Activated CD8-positive, alpha-beta T cell treated with anti-CD3 and anti-CD28 coated beads, Interleukin-2, amount 10 ng/mL, durations not matched to agents 7 days and 5 days (primary cell): ENCODE measurements around the gene SLK. TPM values are rescaled to one million over a fixed set of nuclear protein-coding genes. Genes with fewer than 3 reads are reported as not detected.
A peak's percentile ranks its signal among the peaks of the same experiment; 100 is the strongest.

Experiments used
- ATAC-seq: fragments of 150-1000 bp; cut with Tn5 transposase; one replicate; pipeline ENCODE4 v1.10.0; 2021; ENCODE audit warnings: moderate library complexity
- CTCF ChIA-PET: fragments of 350-600 bp; sonication (Branson Sonifier 250); formaldehyde crosslinking; loops from one replicate; lab custom pipeline; 2021; ENCODE audit warnings: antibody characterized with exemption; lab: Charles Lee
- POLR2A ChIA-PET: fragments of 350-600 bp; sonication (Branson Sonifier 250); formaldehyde crosslinking; loops from one replicate; lab custom pipeline; 2021; ENCODE audit warnings: antibody characterized with exemption; lab: Charles Lee
- DNase-seq: peaks from one replicate; pipeline ENCODE4 v3.0.0-alpha.2; 2020
- H3K27ac Mint-ChIP-seq: one replicate; pipeline ENCODE4 v1.8.0; 2021; ENCODE audit warnings: mild to moderate bottlenecking, mixed read lengths
- H3K27me3 Mint-ChIP-seq: one replicate; pipeline ENCODE4 v1.8.0; 2021; ENCODE audit warnings: low read depth, mixed read lengths
- H3K36me3 Mint-ChIP-seq: one replicate; pipeline ENCODE4 v1.8.0; 2021; ENCODE audit warnings: low read depth, mixed read lengths
- H3K4me1 Mint-ChIP-seq: one replicate; pipeline ENCODE4 v1.8.0; 2021; ENCODE audit warnings: low read depth, mixed read lengths
- H3K4me3 Mint-ChIP-seq: one replicate; pipeline ENCODE4 v1.8.0; 2021; ENCODE audit warnings: mild to moderate bottlenecking, mixed read lengths
- H3K9me3 Mint-ChIP-seq: one replicate; pipeline ENCODE4 v1.8.0; 2022; ENCODE audit warnings: mixed read lengths; ENCODE audit not compliant: insufficient read depth
- total RNA-seq, 2 experiments: library from RNA; stranded (reverse); gene quantifications; one replicate each; pipeline ENCODE4 v1.2.3, GENCODE V29; 2021

SLK gene
- total RNA-seq, 2 experiments from 2014 or later, result 32.6 to 33.5 TPM

- DNase-seq (no peak), ATAC-seq (no peak)
- ChIA-PET POLR2A (interaction anchor here (0.6 kb wide), 1 partner anchor 326 kb away, joined by 7 read pairs; no protein-coding TSS in a partner anchor), CTCF (interaction anchor here (1.2 to 1.4 kb wide), 3 partner anchors 8 to 130 kb away, joined by 3 to 5 read pairs (median 5); partner anchors contain the start of gene SFR1)
- Mint-ChIP-seq H3K36me3 (peaks cover 25% of the 10 kb centered on the region), H3K27me3 (no peaks in the 10 kb centered on the region), H3K9me3 (no peaks in the 10 kb centered on the region), H3K4me3 (no peak overlapping the region), H3K4me1 (peaks cover 11% of the 10 kb centered on the region), H3K27ac (no peak overlapping the region)
Observed at GRCh38 chr10:103991393-103992128, 24.6 kb downstream of the SLK start.

GRCh38 chr10:103995134-103995533, 28.2 kb downstream of the SLK start:
- ATAC-seq, result no peak
- H3K27ac Mint-ChIP-seq, result no peak overlapping the region
- no peak for DNase-seq
- H3K4me1 Mint-ChIP-seq, result peaks cover 9% of the 10 kb centered on the region
- CTCF ChIA-PET, result interaction anchor here (1.1 kb wide), 1 partner anchor 107 kb away, joined by 3 read pairs; no protein-coding TSS in a partner anchor
- H3K9me3 Mint-ChIP-seq, result no peaks in the 10 kb centered on the region
- H3K4me3 Mint-ChIP-seq, result no peak overlapping the region
- H3K27me3 Mint-ChIP-seq, result no peaks in the 10 kb centered on the region
- peaks cover 44% of the 10 kb centered on the region for H3K36me3 Mint-ChIP-seq
- POLR2A ChIA-PET, result interaction anchor here (1.3 to 1.5 kb wide), 2 partner anchors 12 to 127 kb away, joined by 3 to 6 read pairs; partner anchors contain the start of gene SFR1

- ChIA-PET CTCF (interaction anchor here (1.0 to 1.8 kb wide), 5 partner anchors 9 to 122 kb away, joined by 3 to 5 read pairs (median 4); no protein-coding TSS in a partner anchor), POLR2A (no interaction called here)
- no peak overlapping the region for H3K4me3 Mint-ChIP-seq
- peaks cover 58% of the 10 kb centered on the region for H3K36me3 Mint-ChIP-seq
- DNase-seq (no peak), ATAC-seq (no peak)
- H3K27me3 Mint-ChIP-seq, result no peaks in the 10 kb centered on the region
- H3K27ac Mint-ChIP-seq, result no peak overlapping the region
- peaks cover 8% of the 10 kb centered on the region for H3K4me1 Mint-ChIP-seq
- H3K9me3 Mint-ChIP-seq, result no peaks in the 10 kb centered on the region
Observed at GRCh38 chr10:103998805-103999204, 31.9 kb downstream of the SLK start.

GRCh38 chr10:104002911-104003310, 36.0 kb downstream of the SLK start:
- no peaks in the 10 kb centered on the region for H3K9me3 Mint-ChIP-seq
- DNase-seq, result no peak
- POLR2A ChIA-PET, result no interaction called here
- peaks cover 48% of the 10 kb centered on the region for H3K36me3 Mint-ChIP-seq
- H3K4me1 Mint-ChIP-seq, result no peaks in the 10 kb centered on the region
- CTCF ChIA-PET, result interaction anchor here (1.1 kb wide), 1 partner anchor 115 kb away, joined by 3 read pairs; no protein-coding TSS in a partner anchor
- no peak overlapping the region for H3K27ac Mint-ChIP-seq
- no peak overlapping the region for H3K4me3 Mint-ChIP-seq
- no peaks in the 10 kb centered on the region for H3K27me3 Mint-ChIP-seq
- ATAC-seq, result no peak

GRCh38 chr10:104005172-104005863, 38.4 kb downstream of the SLK start:
- H3K36me3 Mint-ChIP-seq, result peaks cover 45% of the 10 kb centered on the region
- H3K27me3 Mint-ChIP-seq, result no peaks in the 10 kb centered on the region
- no peaks in the 10 kb centered on the region for H3K4me1 Mint-ChIP-seq
- DNase-seq, result no peak
- no peak overlapping the region for H3K4me3 Mint-ChIP-seq
- no peak for ATAC-seq
- POLR2A ChIA-PET, result no interaction called here
- CTCF ChIA-PET, result interaction anchor here (0.8 to 2.5 kb wide), 6 partner anchors 9 to 117 kb away, joined by 3 to 7 read pairs (median 4); partner anchors contain the start of gene SFR1
- H3K27ac Mint-ChIP-seq, result peak overlapping the region; percentile 51
- no peaks in the 10 kb centered on the region for H3K9me3 Mint-ChIP-seq

- DNase-seq, result no peak
- no peaks in the 10 kb centered on the region for H3K27me3 Mint-ChIP-seq
- H3K27ac Mint-ChIP-seq, result no peak overlapping the region
- H3K4me1 Mint-ChIP-seq, result no peaks in the 10 kb centered on the region
- no peaks in the 10 kb centered on the region for H3K9me3 Mint-ChIP-seq
- no peak for ATAC-seq
- CTCF ChIA-PET, result interaction anchor here (1.4 to 1.5 kb wide), 2 partner anchors 16 to 29 kb away, joined by 4 to 5 read pairs; no protein-coding TSS in a partner anchor
- no peak overlapping the region for H3K4me3 Mint-ChIP-seq
- POLR2A ChIA-PET, result no interaction called here
- H3K36me3 Mint-ChIP-seq, result peaks cover 17% of the 10 kb centered on the region
Observed at GRCh38 chr10:104011904-104012303, 45.0 kb downstream of the SLK start.

- peaks cover 19% of the 10 kb centered on the region for H3K36me3 Mint-ChIP-seq
- ATAC-seq (no peak), DNase-seq (no peak)
- no peaks in the 10 kb centered on the region for H3K4me1 Mint-ChIP-seq
- no peak overlapping the region for H3K4me3 Mint-ChIP-seq
- no peaks in the 10 kb centered on the region for H3K9me3 Mint-ChIP-seq
- no peaks in the 10 kb centered on the region for H3K27me3 Mint-ChIP-seq
- ChIA-PET CTCF (interaction anchor here (0.9 to 2.1 kb wide), 3 partner anchors 31 to 155 kb away, joined by 3 to 6 read pairs (median 5); no protein-coding TSS in a partner anchor), POLR2A (no interaction called here)
- no peak overlapping the region for H3K27ac Mint-ChIP-seq
Observed at GRCh38 chr10:104013489-104013888, 46.5 kb downstream of the SLK start.

GRCh38 chr10:104014176-104014575, 47.2 kb downstream of the SLK start:
- peaks cover 20% of the 10 kb centered on the region for H3K36me3 Mint-ChIP-seq
- H3K9me3 Mint-ChIP-seq, result no peaks in the 10 kb centered on the region
- H3K27me3 Mint-ChIP-seq, result no peaks in the 10 kb centered on the region
- DNase-seq, result no peak
- ATAC-seq, result no peak
- H3K4me3 Mint-ChIP-seq, result no peak overlapping the region
- H3K27ac Mint-ChIP-seq, result no peak overlapping the region
- H3K4me1 Mint-ChIP-seq, result no peaks in the 10 kb centered on the region
- POLR2A ChIA-PET, result no interaction called here
- CTCF ChIA-PET, result interaction anchor here (0.6 to 2.1 kb wide), 3 partner anchors 9 to 339 kb away, joined by 3 to 6 read pairs (median 5); partner anchors contain the start of gene CFAP58

GRCh38 chr10:104016661-104017060, 49.7 kb downstream of the SLK start:
- Mint-ChIP-seq H3K27me3 (no peaks in the 10 kb centered on the region), H3K4me3 (no peak overlapping the region), H3K9me3 (no peaks in the 10 kb centered on the region), H3K27ac (no peak overlapping the region), H3K36me3 (peaks cover 33% of the 10 kb centered on the region), H3K4me1 (no peaks in the 10 kb centered on the region)
- ChIA-PET CTCF (interaction anchor here (1.3 to 2.9 kb wide), 2 partner anchors 9 to 12 kb away, joined by 3 to 12 read pairs; no protein-coding TSS in a partner anchor), POLR2A (interaction anchor here (2.6 kb wide), 1 partner anchor 105 kb away, joined by 7 read pairs; the partner anchor contains the start of gene SFR1)
- no peak for DNase-seq
- no peak for ATAC-seq

- DNase-seq, result no peak
- no peak overlapping the region for H3K4me3 Mint-ChIP-seq
- no peak overlapping the region for H3K27ac Mint-ChIP-seq
- ATAC-seq, result no peak
- peaks cover 44% of the 10 kb centered on the region for H3K36me3 Mint-ChIP-seq
- no peaks in the 10 kb centered on the region for H3K4me1 Mint-ChIP-seq
- ChIA-PET CTCF (interaction anchor here (1.0 to 2.9 kb wide), 7 partner anchors 10 to 130 kb away, joined by 3 to 12 read pairs (median 6); partner anchors contain the start of gene SFR1), POLR2A (interaction anchor here (2.6 kb wide), 1 partner anchor 103 kb away, joined by 7 read pairs; the partner anchor contains the start of gene SFR1)
- H3K9me3 Mint-ChIP-seq, result no peaks in the 10 kb centered on the region
- no peaks in the 10 kb centered on the region for H3K27me3 Mint-ChIP-seq
Observed at GRCh38 chr10:104018471-104018870, 51.5 kb downstream of the SLK start.

GRCh38 chr10:104020020-104020419, 53.1 kb downstream of the SLK start:
- ATAC-seq (no peak), DNase-seq (no peak)
- ChIA-PET POLR2A (no interaction called here), CTCF (interaction anchor here (1.1 to 1.6 kb wide), 3 partner anchors 16 to 136 kb away, joined by 3 read pairs; no protein-coding TSS in a partner anchor)
- no peaks in the 10 kb centered on the region for H3K4me1 Mint-ChIP-seq
- H3K9me3 Mint-ChIP-seq, result no peaks in the 10 kb centered on the region
- no peak overlapping the region for H3K27ac Mint-ChIP-seq
- peaks cover 52% of the 10 kb centered on the region for H3K36me3 Mint-ChIP-seq
- H3K27me3 Mint-ChIP-seq, result no peaks in the 10 kb centered on the region
- no peak overlapping the region for H3K4me3 Mint-ChIP-seq
